WTC11 (cell line): ENCODE data around the gene PAPPA2. TPM values are rescaled to one million over a fixed set of nuclear protein-coding genes. Genes with fewer than 3 reads are reported as not detected.

Source experiments
- ATAC-seq: fragments of 200-7000 bp; cut with Tn5 transposase; 2 replicates; pipeline ENCODE4 v1.10.0; 2021; ENCODE audit warnings: mild to moderate bottlenecking, moderate library complexity
- CTCF ChIA-PET: fragments of 300-600 bp; sonication (Branson Sonifier 250); formaldehyde crosslinking; loops from one replicate; lab custom pipeline; 2021; ENCODE audit warnings: antibody characterized with exemption; lab: Charles Lee
- POLR2A ChIA-PET: fragments of 350-600 bp; sonication (Branson Sonifier 250); formaldehyde crosslinking; loops from one replicate; lab custom pipeline; 2021; ENCODE audit warnings: antibody characterized with exemption; lab: Charles Lee
- DNase-seq: peaks from one replicate; pipeline ENCODE4 v3.0.0; 2021; ENCODE audit warnings: low spot score
- H3K27ac Mint-ChIP-seq: 2 replicates; pipeline ENCODE4 v1.8.0; 2021; ENCODE audit warnings: mixed read lengths
- H3K27me3 Mint-ChIP-seq: 2 replicates; pipeline ENCODE4 v1.8.0; 2021; ENCODE audit warnings: low read depth, mild to moderate bottlenecking, moderate library complexity, mixed read lengths
- H3K36me3 Mint-ChIP-seq: 2 replicates; pipeline ENCODE4 v1.8.0; 2021; ENCODE audit warnings: mixed read lengths
- H3K4me1 Mint-ChIP-seq: 2 replicates; pipeline ENCODE4 v1.8.0; 2022; ENCODE audit warnings: mixed read lengths
- H3K4me3 Mint-ChIP-seq: 2 replicates; pipeline ENCODE4 v1.8.0; 2021; ENCODE audit warnings: mild to moderate bottlenecking, moderate library complexity, mixed read lengths
- H3K9me3 Mint-ChIP-seq: 2 replicates; pipeline ENCODE4 v1.8.0; 2021; ENCODE audit warnings: mixed read lengths
- ELF4 ChIP-seq: sonication (generic); formaldehyde crosslinking; IDR thresholded peaks from 2 replicates; pipeline ENCODE4 v1.8.1; 2022; ENCODE audit warnings: low read depth, mild to moderate bottlenecking, moderate library complexity, missing genetic modification reagents
- GABPB1 ChIP-seq: sonication (generic); formaldehyde crosslinking; IDR thresholded peaks from 2 replicates; pipeline ENCODE4 v1.8.1; 2023; ENCODE audit warnings: mild to moderate bottlenecking, missing genetic modification reagents
- GRHL2 ChIP-seq: fragments of 250-450 bp; sonication (Bioruptor Pico); IDR thresholded peaks from 2 replicates; pipeline ENCODE4 v1.8.0; 2022; ENCODE audit warnings: mild to moderate bottlenecking, moderate library complexity; ENCODE audit not compliant: insufficient replicate concordance, severe bottlenecking
- MXD4 ChIP-seq: fragments of 250-450 bp; sonication (Bioruptor Pico); IDR thresholded peaks from 2 replicates; pipeline ENCODE4 v1.8.0; 2021; ENCODE audit warnings: mild to moderate bottlenecking, moderate library complexity, borderline replicate concordance
- NFATC4 ChIP-seq: fragments of 250-450 bp; sonication (Bioruptor Pico); IDR thresholded peaks from 2 replicates; pipeline ENCODE4 v1.9.0; 2021; ENCODE audit warnings: mild to moderate bottlenecking
- NFE2L1 ChIP-seq: sonication (generic); formaldehyde crosslinking; IDR thresholded peaks from 2 replicates; pipeline ENCODE4 v1.8.1; 2023; ENCODE audit warnings: missing genetic modification reagents
- NFYB ChIP-seq: sonication (generic); formaldehyde crosslinking; conservative IDR thresholded peaks from 2 replicates; pipeline ENCODE4 v1.8.0; 2022; ENCODE audit warnings: low read depth, missing genetic modification reagents
- NR1H2 ChIP-seq: sonication (generic); formaldehyde crosslinking; IDR thresholded peaks from 2 replicates; pipeline ENCODE4 v1.9.0; 2021; ENCODE audit warnings: mild to moderate bottlenecking, moderate library complexity, missing genetic modification reagents
- OVOL2 ChIP-seq: fragments of 250-450 bp; sonication (Bioruptor Pico); IDR thresholded peaks from 2 replicates; pipeline ENCODE4 v1.9.0; 2021; ENCODE audit warnings: mild to moderate bottlenecking, borderline replicate concordance
- RELA ChIP-seq: sonication (generic); formaldehyde crosslinking; IDR thresholded peaks from 2 replicates; pipeline ENCODE4 v1.8.1; 2022; ENCODE audit warnings: missing genetic modification reagents, mild to moderate bottlenecking, borderline replicate concordance
- SMAD3 ChIP-seq: sonication (generic); formaldehyde crosslinking; IDR thresholded peaks from 2 replicates; pipeline ENCODE4 v1.8.0; 2022; ENCODE audit warnings: missing genetic modification reagents, mild to moderate bottlenecking, borderline replicate concordance
- SMAD4 ChIP-seq: sonication (generic); formaldehyde crosslinking; IDR thresholded peaks from 2 replicates; pipeline ENCODE4 v1.8.0; 2022; ENCODE audit warnings: mild to moderate bottlenecking, missing genetic modification reagents
- ZNF138 ChIP-seq: sonication (generic); formaldehyde crosslinking; conservative IDR thresholded peaks from 2 replicates; pipeline ENCODE4 v1.8.1; 2022; ENCODE audit warnings: mild to moderate bottlenecking, moderate library complexity, missing genetic modification reagents
- ZNF232 ChIP-seq: sonication (generic); formaldehyde crosslinking; IDR thresholded peaks from 2 replicates; pipeline ENCODE4 v1.8.0; 2022; ENCODE audit warnings: mild to moderate bottlenecking, missing genetic modification reagents
- ZNF317 ChIP-seq: sonication (generic); formaldehyde crosslinking; IDR thresholded peaks from 2 replicates; pipeline ENCODE4 v1.8.1; 2023; ENCODE audit warnings: low read depth, mild to moderate bottlenecking, moderate library complexity, missing genetic modification reagents, borderline replicate concordance
- ZNF423 ChIP-seq: fragments of 250-450 bp; sonication (Bioruptor Pico); IDR thresholded peaks from 2 replicates; pipeline ENCODE4 v2.1.2; 2022; ENCODE audit warnings: mild to moderate bottlenecking, moderate library complexity
- total RNA-seq: library from RNA; stranded (reverse); gene quantifications from 3 replicates; pipeline ENCODE4 v1.2.3, GENCODE V29; 2021
- TF ChIP-seq, protein P1 (sequence below): sonication (generic); formaldehyde crosslinking; IDR thresholded peaks from 2 replicates; pipeline ENCODE4 v1.8.1; 2022; ENCODE audit warnings: low read depth, missing genetic modification reagents, borderline replicate concordance
- TF ChIP-seq, protein P2 (sequence below): fragments of 250-450 bp; sonication (Bioruptor Pico); IDR thresholded peaks from 2 replicates; pipeline ENCODE4 v1.9.0; 2021; ENCODE audit warnings: moderate library complexity, mild to moderate bottlenecking, inconsistent platforms, borderline replicate concordance
- TF ChIP-seq, protein P3 (sequence below): fragments of 250-450 bp; sonication (Bioruptor Pico); IDR thresholded peaks from 2 replicates; pipeline ENCODE4 v1.8.0; 2021; ENCODE audit warnings: mild to moderate bottlenecking
- TF ChIP-seq, protein P4 (sequence below): sonication (generic); formaldehyde crosslinking; IDR thresholded peaks from 2 replicates; pipeline ENCODE4 v1.8.0; 2022; ENCODE audit warnings: mild to moderate bottlenecking, missing genetic modification reagents
- TF ChIP-seq, protein P5 (sequence below): fragments of 250-450 bp; sonication (Bioruptor Pico); IDR thresholded peaks from 2 replicates; pipeline ENCODE4 v1.9.0; 2021; ENCODE audit warnings: mild to moderate bottlenecking, borderline replicate concordance
- TF ChIP-seq, protein P6 (sequence below): sonication (generic); formaldehyde crosslinking; IDR thresholded peaks from 2 replicates; pipeline ENCODE4 v1.8.1; 2023; ENCODE audit warnings: mild to moderate bottlenecking, missing genetic modification reagents, borderline replicate concordance

PAPPA2 gene
- total RNA-seq, 1 experiment from 2014 or later = 0.74 TPM

DNA sequence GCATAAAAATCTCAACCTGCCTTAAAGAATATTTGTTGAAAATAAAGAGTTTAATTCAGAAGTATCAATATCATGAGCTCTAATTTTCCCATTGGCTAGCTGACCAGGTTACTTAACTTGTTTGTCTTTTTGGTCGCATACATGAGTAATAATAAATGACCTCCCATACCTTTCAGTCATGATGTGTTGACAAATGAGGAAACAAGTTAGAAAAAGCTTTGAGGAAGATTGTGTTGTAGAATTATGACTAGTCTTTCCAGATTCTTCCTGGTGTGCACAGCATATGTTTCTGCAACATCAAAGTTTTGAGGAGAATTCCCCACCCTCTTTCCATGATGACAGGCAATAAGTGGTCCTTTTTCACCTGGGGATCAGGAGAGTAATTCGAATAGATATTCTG lies 17.6 kb upstream of the PAPPA2 start:
- Mint-ChIP-seq H3K4me3 (no peak overlapping the region), H3K36me3 (no peaks in the 10 kb centered on the region), H3K27ac (no peak overlapping the region), H3K4me1 (no peaks in the 10 kb centered on the region), H3K9me3 (no peaks in the 10 kb centered on the region), H3K27me3 (no peaks in the 10 kb centered on the region)
- no peak for DNase-seq
- ChIA-PET CTCF (no interaction called here), POLR2A (no interaction called here)
- no peak for TF ChIP-seq NFATC4 (CRISPR knock-in tag)
- TF ChIP-seq OVOL2 (CRISPR knock-in tag) = no peak
- TF ChIP-seq, protein P1, sequence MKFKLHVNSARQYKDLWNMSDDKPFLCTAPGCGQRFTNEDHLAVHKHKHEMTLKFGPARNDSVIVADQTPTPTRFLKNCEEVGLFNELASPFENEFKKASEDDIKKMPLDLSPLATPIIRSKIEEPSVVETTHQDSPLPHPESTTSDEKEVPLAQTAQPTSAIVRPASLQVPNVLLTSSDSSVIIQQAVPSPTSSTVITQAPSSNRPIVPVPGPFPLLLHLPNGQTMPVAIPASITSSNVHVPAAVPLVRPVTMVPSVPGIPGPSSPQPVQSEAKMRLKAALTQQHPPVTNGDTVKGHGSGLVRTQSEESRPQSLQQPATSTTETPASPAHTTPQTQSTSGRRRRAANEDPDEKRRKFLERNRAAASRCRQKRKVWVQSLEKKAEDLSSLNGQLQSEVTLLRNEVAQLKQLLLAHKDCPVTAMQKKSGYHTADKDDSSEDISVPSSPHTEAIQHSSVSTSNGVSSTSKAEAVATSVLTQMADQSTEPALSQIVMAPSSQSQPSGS (CRISPR knock-in tag) = no peak
- no peak for TF ChIP-seq ELF4 (CRISPR knock-in tag)
- TF ChIP-seq ZNF232 (CRISPR knock-in tag) = no peak
- no peak for TF ChIP-seq SMAD4 (CRISPR knock-in tag)
- TF ChIP-seq, protein P2, sequence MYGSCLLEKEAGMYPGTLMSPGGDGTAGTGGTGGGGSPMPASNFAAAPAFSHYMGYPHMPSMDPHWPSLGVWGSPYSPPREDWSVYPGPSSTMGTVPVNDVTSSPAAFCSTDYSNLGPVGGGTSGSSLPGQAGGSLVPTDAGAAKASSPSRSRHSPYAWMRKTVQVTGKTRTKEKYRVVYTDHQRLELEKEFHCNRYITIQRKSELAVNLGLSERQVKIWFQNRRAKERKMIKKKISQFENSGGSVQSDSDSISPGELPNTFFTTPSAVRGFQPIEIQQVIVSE (CRISPR knock-in tag) = no peak
- TF ChIP-seq ZNF423 (CRISPR knock-in tag) = no peak
- TF ChIP-seq GRHL2 (CRISPR knock-in tag) = no peak
- TF ChIP-seq MXD4 (CRISPR knock-in tag) = no peak
- TF ChIP-seq, protein P3, sequence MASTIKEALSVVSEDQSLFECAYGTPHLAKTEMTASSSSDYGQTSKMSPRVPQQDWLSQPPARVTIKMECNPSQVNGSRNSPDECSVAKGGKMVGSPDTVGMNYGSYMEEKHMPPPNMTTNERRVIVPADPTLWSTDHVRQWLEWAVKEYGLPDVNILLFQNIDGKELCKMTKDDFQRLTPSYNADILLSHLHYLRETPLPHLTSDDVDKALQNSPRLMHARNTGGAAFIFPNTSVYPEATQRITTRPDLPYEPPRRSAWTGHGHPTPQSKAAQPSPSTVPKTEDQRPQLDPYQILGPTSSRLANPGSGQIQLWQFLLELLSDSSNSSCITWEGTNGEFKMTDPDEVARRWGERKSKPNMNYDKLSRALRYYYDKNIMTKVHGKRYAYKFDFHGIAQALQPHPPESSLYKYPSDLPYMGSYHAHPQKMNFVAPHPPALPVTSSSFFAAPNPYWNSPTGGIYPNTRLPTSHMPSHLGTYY (CRISPR knock-in tag) = no peak
- no peak for TF ChIP-seq ZNF317 (CRISPR knock-in tag)
- no peak for TF ChIP-seq NR1H2
- no peak for TF ChIP-seq ZNF138 (CRISPR knock-in tag)
- no peak for TF ChIP-seq NFE2L1
- TF ChIP-seq, protein P4, sequence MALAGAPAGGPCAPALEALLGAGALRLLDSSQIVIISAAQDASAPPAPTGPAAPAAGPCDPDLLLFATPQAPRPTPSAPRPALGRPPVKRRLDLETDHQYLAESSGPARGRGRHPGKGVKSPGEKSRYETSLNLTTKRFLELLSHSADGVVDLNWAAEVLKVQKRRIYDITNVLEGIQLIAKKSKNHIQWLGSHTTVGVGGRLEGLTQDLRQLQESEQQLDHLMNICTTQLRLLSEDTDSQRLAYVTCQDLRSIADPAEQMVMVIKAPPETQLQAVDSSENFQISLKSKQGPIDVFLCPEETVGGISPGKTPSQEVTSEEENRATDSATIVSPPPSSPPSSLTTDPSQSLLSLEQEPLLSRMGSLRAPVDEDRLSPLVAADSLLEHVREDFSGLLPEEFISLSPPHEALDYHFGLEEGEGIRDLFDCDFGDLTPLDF = no peak
- TF ChIP-seq, protein P5, sequence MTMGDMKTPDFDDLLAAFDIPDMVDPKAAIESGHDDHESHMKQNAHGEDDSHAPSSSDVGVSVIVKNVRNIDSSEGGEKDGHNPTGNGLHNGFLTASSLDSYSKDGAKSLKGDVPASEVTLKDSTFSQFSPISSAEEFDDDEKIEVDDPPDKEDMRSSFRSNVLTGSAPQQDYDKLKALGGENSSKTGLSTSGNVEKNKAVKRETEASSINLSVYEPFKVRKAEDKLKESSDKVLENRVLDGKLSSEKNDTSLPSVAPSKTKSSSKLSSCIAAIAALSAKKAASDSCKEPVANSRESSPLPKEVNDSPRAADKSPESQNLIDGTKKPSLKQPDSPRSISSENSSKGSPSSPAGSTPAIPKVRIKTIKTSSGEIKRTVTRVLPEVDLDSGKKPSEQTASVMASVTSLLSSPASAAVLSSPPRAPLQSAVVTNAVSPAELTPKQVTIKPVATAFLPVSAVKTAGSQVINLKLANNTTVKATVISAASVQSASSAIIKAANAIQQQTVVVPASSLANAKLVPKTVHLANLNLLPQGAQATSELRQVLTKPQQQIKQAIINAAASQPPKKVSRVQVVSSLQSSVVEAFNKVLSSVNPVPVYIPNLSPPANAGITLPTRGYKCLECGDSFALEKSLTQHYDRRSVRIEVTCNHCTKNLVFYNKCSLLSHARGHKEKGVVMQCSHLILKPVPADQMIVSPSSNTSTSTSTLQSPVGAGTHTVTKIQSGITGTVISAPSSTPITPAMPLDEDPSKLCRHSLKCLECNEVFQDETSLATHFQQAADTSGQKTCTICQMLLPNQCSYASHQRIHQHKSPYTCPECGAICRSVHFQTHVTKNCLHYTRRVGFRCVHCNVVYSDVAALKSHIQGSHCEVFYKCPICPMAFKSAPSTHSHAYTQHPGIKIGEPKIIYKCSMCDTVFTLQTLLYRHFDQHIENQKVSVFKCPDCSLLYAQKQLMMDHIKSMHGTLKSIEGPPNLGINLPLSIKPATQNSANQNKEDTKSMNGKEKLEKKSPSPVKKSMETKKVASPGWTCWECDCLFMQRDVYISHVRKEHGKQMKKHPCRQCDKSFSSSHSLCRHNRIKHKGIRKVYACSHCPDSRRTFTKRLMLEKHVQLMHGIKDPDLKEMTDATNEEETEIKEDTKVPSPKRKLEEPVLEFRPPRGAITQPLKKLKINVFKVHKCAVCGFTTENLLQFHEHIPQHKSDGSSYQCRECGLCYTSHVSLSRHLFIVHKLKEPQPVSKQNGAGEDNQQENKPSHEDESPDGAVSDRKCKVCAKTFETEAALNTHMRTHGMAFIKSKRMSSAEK = no peak
- ATAC-seq = no peak

DNA sequence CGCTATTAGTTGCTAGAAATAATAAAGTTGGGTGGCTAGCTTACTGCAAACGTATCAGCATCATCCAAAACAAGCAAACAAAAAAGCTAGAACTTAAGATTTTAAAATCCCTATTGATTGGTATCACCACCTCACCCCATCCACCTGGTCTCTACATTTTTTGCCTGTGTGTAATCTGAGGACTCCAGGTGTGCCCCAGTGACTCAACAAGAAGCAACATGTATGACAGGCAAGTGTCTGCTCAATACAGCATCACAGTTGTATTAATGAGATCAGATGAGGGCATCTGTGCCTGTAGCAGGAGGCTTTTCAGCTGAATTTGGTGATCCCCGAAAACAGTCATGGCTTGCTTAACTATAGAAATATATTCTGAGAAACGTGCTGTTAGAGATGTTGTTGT lies 14.6 kb upstream of the PAPPA2 start:
- H3K27me3 Mint-ChIP-seq = no peaks in the 10 kb centered on the region
- ATAC-seq (no peak), DNase-seq (no peak)
- CTCF ChIA-PET = no interaction called here
- H3K9me3 Mint-ChIP-seq = peaks cover 18% of the 10 kb centered on the region
- H3K4me1 Mint-ChIP-seq = no peaks in the 10 kb centered on the region
- POLR2A ChIA-PET = interaction anchor here (0.6 kb wide), 1 partner anchor 35 kb away, joined by 7 read pairs; no protein-coding TSS in a partner anchor
- H3K36me3 Mint-ChIP-seq = peaks cover 4% of the 10 kb centered on the region; the same call in 1 of the 2 replicates
- H3K27ac Mint-ChIP-seq = no peak overlapping the region
- no peak overlapping the region for H3K4me3 Mint-ChIP-seq
- TF ChIP-seq NFYB = no peak
- TF ChIP-seq ZNF423 (CRISPR knock-in tag) = no peak
- TF ChIP-seq NR1H2 = no peak
- no peak for TF ChIP-seq GABPB1 (CRISPR knock-in tag)
- TF ChIP-seq SMAD4 (CRISPR knock-in tag) = no peak
- TF ChIP-seq, protein P6, sequence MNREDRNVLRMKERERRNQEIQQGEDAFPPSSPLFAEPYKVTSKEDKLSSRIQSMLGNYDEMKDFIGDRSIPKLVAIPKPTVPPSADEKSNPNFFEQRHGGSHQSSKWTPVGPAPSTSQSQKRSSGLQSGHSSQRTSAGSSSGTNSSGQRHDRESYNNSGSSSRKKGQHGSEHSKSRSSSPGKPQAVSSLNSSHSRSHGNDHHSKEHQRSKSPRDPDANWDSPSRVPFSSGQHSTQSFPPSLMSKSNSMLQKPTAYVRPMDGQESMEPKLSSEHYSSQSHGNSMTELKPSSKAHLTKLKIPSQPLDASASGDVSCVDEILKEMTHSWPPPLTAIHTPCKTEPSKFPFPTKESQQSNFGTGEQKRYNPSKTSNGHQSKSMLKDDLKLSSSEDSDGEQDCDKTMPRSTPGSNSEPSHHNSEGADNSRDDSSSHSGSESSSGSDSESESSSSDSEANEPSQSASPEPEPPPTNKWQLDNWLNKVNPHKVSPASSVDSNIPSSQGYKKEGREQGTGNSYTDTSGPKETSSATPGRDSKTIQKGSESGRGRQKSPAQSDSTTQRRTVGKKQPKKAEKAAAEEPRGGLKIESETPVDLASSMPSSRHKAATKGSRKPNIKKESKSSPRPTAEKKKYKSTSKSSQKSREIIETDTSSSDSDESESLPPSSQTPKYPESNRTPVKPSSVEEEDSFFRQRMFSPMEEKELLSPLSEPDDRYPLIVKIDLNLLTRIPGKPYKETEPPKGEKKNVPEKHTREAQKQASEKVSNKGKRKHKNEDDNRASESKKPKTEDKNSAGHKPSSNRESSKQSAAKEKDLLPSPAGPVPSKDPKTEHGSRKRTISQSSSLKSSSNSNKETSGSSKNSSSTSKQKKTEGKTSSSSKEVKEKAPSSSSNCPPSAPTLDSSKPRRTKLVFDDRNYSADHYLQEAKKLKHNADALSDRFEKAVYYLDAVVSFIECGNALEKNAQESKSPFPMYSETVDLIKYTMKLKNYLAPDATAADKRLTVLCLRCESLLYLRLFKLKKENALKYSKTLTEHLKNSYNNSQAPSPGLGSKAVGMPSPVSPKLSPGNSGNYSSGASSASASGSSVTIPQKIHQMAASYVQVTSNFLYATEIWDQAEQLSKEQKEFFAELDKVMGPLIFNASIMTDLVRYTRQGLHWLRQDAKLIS (CRISPR knock-in tag) = no peak
- TF ChIP-seq RELA (CRISPR knock-in tag) = no peak
- no peak for TF ChIP-seq OVOL2 (CRISPR knock-in tag)
- no peak for TF ChIP-seq SMAD3
